Smooth muscle cell of the brain vasculature (primary cell): Measurements from ENCODE around the gene APOO.
"Not testable (repeated sequence)": the region's sequence is repeated elsewhere in the genome, so short reads cannot be mapped to it uniquely, and the experiment has no call there.

Source experiments
- DNase-seq: peaks from one replicate; pipeline ENCODE4 v3.0.0-alpha.2; 2012; ENCODE audit warnings: low read depth, low spot score

Gene APOO

DNA sequence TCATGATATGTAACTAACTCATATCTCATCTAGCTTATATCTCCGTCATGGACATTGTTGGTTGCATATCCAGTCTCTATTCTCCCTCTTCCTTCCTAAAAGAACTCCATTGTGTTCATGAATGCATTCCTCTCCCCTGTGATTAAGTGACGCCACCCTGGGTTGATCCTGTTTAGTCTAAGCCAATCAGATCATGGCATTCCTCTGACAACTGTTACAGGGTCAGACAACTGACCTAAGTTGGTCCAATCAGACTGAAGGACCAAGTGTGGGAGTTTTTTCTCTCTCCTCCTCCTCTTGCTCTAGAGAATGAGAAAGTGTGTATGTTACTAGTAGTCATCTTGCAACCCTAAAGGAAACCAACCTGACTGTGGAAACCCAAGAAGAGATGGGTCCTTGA lies 3.6 kb downstream of the APOO start:
- DNase-seq = no peak

GRCh38 chrX:23902419-23902818 lies 5.3 kb downstream of the APOO start:
- DNase-seq = no peak

GRCh38 chrX:23901805-23902204 lies 5.9 kb downstream of the APOO start:
- no peak for DNase-seq

DNA sequence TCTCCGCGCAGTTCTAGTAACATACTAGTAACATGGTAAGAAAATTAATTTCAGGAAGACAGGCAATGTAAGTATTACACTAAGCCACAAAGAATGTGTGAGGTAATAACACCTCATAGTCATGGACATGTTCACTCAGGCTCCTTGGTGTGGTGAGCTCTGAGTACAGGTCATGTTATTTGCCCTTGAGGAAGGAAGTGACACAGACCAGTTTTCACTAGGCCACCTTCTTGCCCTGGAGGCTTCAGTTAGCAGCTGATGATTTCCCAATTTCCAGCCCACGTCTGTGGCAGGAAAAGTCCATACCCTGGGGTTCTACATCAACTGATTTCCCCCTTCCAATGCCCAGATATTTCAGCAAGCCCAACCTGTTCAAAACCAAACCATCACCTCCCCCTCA lies 6.7 kb downstream of the APOO start:
- DNase-seq = no peak

- DNase-seq = no peak
Measured at GRCh38 chrX:23900220-23900797, 7.4 kb downstream of the APOO start.

DNA sequence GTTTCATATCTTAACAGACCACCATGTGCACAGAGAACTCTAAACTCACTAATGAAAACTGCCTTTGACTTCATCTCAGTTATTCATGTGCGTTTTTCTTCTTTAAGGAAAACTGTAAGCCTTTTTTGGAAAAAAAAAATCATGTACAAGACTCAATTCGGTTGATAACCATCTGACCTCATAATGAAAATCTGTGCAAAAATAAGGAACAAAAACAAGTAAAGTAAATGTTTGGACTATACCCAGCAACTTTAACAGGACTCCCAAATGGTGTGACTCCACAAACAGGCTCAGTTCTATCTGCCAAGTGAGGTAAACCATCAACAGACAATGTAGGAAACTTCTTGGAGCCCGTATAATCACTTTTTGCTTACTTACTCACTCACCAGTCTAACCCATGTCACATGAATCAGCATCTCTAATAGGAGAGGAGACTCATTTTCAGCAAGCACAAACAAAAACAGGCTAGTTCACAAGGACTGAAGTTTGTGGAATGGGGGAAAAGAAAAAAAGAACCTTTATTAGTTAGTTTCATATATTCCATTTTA lies 9.3 kb downstream of the APOO start:
- DNase-seq = no peak

DNA sequence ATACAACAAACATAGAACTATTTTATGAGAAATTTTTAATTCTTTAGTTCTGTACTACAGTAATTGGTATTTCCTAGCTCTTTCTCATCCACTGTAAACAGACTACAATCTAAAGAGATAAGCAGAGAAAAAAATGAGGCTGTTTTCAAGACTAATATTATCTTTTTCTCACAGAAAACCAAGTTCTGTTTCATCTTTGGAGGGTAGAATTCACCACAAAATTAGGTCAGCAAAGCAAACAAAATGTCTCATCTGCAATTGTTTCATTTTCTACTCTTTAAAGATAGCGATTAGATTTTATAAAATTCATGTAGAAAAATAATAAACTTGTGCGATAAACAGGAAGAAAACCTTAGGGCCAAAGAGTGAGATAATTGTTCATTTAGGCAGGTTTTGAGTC lies 10.8 kb downstream of the APOO start:
- no peak for DNase-seq

- DNase-seq = not testable (repeated sequence)
Measured at GRCh38 chrX:23896539-23896938, 11.2 kb downstream of the APOO start.

DNA sequence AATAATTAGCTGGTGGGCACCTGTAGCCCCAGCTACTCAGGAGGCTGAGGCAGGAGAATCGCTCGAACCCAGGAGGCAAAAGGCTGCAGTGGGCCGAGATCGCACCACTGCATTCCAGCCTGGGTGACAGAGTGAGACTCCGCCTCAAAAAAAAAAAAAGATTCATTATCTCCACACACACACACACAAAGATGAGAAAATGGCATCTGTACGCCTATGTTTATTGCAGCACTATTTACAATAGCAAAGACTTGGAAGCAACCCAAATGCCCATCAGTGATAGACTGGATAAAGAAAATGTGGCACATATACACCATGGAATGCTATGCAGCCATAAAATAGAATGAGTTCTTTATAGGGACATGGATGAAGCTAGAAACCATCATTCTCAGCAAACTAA lies 12.7 kb downstream of the APOO start:
- not testable (repeated sequence) for DNase-seq

GRCh38 chrX:23890933-23891332 lies 16.8 kb downstream of the APOO start:
- DNase-seq = no peak

GRCh38 chrX:23888887-23889501 lies 18.7 kb downstream of the APOO start:
- DNase-seq = no peak

GRCh38 chrX:23887918-23888317 lies 19.8 kb downstream of the APOO start:
- DNase-seq = no peak

DNA sequence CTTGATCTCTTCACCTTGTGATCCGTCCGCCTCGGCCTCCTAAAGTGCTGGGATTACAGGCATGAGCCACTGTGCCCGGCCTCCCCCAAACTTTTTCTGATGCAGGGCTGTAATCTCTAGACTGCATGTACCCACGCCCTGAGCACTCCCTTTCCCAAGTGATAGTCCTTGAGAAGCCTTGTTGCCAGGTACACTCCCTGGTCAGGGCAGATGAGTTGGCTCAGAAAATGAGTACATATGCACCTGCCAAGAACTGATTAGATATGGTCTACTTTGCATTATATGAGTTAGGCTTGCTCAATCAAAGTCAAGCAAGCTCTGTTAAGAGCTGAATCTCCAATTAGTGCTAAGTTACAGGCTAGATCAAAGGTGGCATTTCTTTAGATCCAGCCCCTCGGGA lies 20.3 kb downstream of the APOO start:
- DNase-seq = no peak

GRCh38 chrX:23885803-23886202 lies 21.9 kb downstream of the APOO start:
- DNase-seq = no peak

GRCh38 chrX:23884427-23885024 lies 23.2 kb downstream of the APOO start:
- no peak for DNase-seq

GRCh38 chrX:23883737-23884354 lies 23.9 kb downstream of the APOO start:
- no peak for DNase-seq

- no peak for DNase-seq
Measured at GRCh38 chrX:23879380-23880090, 28.2 kb downstream of the APOO start.

DNA sequence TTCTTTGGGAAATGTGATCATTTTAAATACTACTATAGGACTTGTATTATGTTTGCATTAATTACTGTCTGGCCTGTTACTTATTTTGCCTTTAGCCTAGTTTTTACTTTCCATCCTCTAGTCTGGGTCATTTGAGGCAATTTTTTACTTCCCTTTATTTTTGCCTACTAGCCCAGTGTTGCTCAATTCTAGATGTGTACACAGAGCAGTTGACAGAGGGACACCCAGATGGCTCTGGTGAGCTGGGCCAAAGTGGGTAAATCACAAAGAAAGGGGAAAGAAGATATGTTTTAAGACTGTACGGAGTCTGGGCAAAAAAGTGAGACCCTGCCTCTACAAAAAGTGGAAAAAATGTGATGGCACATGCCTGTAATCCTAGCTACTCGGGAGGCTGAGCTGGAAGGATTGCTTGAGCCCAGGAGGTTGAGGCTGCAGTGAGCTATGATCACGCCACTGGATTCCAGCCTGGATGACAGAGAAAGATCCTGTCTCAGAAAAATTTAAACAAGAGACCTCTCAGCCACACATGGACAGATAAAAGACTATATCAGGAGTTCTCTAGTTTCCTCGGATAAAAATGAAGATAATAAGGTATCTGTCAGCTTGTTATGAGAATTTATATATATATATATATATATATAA lies 35.7 kb downstream of the APOO start:
- DNase-seq = no peak

DNA sequence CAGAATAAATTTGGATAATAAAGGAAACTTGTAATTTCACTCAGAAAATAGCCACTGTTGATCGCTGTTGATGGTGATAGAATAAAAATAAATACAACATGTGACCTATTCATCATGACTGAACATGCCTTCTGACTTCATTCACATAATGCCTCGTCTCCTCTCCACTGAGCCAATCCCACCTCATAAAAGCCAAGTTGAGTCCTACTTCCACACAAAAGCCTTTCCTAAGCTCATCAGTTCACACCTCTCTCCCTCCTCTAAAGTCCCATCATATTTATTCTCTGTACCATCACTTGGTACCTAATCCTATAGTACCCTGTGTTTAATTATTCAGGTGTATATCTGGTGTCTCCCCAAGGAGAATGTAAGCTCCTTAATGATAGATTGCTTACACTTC lies 37.7 kb downstream of the APOO start:
- DNase-seq = no peak

DNA sequence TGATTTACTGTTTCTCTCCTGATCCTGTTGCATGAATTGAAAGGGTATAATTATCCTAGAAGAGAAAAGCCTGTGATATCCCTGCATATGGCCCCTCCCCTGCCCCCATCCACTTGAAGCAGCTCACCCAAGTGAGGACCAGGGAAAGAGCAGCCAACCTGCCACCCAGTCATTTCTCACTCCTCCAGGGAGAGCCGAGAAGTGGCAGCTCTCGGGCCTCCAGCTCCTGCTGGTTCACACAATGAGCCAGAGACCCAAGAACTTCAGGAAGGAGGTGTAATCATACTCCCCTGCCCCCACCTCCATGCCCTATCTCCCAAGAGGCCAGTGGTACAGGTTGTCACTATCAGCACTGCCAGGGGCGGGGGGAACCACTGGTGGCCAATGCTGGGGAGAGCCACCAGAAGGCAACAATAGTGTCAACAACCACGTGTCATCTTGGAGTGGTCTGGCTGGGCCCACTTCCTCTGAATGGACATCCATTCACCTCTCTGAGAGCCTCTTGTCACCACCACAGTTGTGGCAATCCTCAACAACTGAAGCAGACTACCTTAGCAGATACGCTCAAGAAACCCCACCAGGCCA lies 42.9 kb downstream of the APOO start:
- no peak for DNase-seq

DNA sequence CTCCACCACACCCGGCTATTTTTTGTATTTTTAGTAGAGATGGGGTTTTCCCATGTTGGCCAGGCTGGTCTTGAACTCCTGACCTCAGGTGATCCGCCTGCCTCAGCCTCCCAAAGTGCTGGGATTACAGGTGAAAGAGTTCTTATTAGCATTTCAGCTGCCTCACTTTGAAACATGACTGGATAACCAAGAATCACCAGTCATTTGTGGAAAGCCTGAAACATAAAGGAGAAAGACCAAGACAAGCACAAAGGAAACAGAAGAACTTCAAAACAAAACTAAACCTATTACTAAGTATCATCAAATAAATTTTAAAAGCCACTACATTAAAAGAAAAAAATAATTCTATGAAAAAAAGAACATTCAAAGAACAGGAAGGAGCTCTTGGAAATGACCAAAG lies 45.8 kb downstream of the APOO start:
- not testable (repeated sequence) for DNase-seq
